GM19043 (cell line): Measurements from ENCODE around the gene METTL5.
A peak's percentile ranks its signal among the peaks of the same experiment; 100 is the strongest.
"Not testable (repeated sequence)": the region's sequence is repeated elsewhere in the genome, so short reads cannot be mapped to it uniquely, and the experiment has no call there.

ENCODE experiments used
- ATAC-seq: cut with Tn5 transposase; IDR thresholded peaks from one replicate; pipeline ENCODE4 v1.9.1; 2021; ENCODE audit warnings: low read depth; ENCODE audit not compliant: unreplicated experiment

Gene METTL5

DNA sequence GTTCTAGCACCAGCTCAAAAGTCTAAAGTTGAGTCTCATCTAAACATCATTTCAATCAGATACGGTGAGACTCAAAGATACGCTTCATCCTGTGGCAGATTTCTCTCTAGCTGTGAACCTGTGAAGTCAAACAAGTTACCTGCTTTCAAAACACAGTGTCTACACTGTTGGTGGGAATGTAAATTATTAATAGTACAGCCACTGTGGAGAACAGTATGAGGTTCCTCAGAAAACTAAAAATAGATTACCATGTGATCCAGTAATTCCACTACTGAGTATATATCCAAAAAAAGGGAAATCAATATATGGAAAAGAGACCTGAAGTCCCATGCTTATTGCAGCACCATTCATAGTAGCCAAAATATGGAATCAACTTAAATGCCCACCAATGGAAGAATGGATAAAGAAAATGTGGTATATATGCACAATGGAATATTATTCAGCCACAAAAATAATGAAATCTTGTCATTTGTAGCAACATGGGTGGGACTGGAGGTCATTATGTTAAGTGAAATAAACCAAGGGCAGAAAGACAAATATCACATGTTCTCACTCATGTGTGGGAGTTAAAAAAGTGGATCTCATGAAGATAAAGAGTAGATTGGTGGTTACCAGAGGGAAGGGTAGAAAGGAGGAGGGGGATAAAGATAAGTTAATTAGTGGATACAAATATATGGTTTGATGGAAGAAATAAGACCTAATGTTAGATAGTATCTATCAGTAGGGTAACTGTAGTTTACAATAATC, 14.2 kb upstream of the METTL5 start:
- no peak for ATAC-seq

DNA sequence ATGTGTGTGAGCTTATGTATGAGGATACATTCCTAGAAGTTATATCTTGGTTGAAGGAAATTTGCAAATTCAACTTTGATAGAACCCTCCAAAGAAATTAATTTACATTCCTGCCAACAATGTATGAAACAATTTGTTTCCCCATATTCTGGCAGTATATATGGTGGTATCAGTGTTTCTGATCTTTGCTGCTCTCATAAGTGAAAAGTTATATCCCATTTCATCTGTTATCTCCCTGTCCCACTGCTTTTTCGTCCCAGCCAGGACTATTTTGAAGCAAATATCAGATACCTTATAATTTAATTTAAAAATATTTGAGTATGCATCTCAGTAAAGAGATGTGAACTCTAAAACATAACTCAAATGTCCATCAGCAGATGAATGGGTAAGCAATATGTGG, 9.7 kb upstream of the METTL5 start:
- no peak for ATAC-seq

DNA sequence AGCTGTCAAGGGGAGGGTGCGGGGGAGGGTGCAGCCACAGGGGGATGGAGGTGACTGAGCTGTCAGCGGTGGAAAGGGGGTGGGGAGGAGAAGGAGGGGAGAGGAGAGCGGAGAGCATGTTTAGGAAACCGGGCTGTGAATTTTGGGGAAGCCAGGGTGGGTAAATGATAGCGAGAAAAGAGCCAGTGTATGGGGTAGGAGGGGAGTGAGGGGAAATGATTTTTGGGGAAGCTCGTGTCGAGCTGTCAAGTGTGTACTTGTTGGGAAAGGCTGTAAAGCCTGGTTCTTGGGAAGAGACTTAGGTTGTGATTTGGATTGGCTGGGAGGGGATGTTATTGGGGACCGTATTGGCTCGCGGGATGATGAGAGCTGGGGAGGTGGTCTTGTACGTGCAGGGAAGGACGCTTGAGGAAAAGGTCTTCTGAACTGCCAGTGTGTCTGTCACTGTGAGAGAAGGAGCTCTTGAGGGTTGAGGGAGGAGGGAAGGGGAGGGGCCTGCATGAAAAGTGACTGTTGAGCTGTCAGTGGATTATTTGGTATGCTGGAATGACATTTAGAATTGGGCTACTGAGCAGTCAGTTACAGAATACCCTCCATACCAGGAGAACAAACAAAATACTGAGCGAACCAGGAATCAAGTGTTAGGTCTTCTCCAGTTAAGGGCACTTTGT, 3.6 kb upstream of the METTL5 start:
- ATAC-seq, result no peak

DNA sequence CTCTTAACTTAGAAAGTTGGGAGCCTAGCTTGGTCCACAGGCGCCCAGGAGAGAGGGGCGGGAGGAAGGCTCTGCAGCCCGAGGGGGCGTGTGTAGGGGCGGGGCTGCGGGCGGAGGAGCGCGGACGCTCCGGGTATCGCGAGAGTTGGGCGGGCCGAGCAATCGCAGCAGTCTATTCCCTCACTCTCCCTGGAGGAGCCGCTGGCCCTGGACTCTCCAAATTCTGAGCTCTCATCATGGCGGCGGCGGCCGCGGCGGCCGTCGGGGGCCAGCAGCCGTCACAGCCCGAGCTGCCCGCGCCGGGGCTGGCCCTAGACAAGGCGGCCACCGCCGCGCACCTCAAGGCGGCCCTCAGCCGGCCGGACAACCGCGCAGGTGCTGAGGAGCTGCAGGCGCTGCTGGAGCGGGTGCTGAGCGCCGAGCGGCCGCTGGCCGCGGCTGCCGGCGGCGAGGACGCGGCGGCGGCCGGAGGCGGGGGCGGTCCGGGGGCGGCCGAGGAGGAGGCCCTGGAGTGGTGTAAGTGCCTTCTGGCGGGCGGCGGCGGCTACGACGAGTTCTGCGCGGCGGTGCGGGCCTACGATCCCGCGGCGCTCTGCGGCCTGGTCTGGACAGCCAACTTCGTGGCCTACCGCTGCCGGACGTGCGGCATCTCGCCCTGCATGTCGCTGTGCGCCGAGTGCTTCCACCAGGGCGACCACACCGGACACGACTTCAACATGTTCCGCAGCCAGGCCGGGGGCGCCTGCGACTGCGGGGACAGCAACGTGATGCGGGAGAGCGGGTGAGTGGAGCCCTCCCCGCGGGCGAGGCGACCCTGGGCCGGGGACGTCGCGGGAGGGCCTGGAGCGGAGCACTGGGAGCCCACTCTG, 2.8 kb upstream of the METTL5 start, which contains the start of gene UBR3:
UBR3 (plus strand) TSS at position 183 of the 869 bp plus-strand sequence; CDS start at position 237, 54 bp downstream.
- ATAC-seq, result peak; percentile 79

DNA sequence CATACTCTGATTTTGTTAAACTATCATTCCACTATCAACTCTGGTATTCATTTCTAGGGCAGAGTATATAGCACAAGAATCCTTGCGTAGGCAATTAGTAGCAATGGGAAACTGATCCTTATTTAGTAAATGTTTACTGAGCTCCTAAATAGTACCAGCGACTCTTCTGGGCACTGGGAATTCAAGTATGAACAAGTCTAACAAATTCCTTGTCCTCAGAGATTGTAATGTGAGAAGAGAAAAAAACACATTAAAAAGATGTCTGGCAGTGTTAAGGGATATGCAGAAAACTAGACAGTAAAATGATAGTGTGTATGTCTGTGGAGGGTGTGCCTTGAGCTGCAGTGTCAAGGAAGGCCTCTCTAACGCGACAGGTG, 721 bp downstream of the METTL5 start:
- no peak for ATAC-seq

DNA sequence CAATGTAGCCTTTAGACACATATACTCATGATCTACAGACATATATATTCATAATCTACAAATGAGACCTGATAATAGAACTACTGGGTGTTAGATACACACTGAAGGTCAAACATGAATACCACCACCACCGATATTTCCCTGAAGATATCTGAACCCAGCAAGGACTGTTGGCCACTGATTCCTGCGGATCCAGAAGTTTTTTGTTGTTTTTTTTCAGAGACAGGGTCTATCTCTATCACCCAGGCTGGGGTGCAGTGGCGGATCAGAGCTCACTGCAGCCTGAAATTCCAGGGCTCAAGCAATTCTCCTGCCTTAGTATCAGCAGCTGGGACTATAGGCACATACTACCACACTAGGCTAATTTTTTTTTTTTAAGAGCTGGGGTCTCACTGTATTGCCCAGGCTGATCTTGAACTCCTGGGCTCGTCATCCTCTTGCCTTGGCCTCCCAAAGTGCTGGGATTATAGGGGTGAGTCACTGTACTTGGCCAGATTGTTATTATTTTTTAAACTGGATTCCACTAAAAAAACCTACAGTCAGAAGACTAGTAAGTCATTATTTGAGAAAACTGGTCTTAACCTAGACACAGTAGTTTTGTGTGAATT, 1.8 kb downstream of the METTL5 start:
- ATAC-seq, result no peak

DNA sequence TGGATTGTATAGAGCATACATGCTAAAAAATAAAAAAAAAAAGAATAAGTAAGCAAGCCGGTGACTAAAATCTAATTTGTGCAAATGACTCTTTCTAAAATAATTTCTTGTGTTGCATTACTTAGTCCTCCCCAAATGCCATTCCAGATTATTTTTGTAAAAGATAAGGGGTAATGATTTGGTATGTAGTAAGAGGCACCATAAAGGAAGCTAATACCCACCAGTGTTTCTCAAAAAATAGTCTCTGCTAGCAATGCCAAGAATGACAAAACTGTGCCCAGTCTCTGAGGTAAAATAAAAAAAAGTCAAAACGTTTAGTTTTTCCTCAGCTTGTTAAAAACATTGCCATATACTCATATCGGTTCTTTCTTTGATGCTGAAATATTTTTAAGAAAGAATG, 2.7 kb downstream of the METTL5 start:
- ATAC-seq, result no peak

DNA sequence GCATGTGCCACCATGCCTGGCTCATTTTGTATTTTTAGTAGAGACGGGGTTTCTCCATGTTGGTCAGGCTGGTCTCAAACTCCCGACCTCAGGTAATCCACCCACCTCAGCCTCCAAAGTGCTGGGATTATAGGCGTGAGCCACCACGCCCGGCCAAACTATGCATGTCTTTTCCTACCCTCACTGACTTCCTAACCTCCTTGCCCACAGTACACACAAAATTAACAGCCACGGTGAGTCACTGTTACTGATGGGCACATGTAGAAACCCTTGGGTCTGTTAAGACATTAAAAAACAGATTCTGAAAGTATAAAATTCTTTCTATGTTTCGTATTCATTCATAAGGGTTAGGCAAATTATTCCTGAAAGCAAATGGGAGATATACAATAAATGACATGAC, 4.6 kb downstream of the METTL5 start:
- not testable (repeated sequence) for ATAC-seq

DNA sequence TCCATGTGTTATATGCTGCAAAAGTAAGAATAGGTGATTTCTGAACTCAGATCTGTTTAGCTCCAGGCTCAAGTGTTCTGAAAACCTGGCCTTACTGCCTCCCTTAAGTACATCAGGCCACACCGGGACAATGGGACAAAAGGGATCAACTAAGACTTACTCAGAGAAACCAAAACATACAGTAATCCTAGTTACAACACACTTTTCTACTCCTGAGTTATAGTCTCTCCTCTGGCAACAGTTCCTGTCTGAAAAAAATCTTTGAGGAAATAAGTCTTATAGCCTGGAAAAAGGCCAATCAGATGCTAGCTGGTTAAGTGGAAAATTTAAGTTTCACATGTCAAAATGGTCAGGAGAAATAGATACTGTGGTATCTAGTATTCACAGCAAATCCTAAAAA, 5.6 kb downstream of the METTL5 start:
- no peak for ATAC-seq

DNA sequence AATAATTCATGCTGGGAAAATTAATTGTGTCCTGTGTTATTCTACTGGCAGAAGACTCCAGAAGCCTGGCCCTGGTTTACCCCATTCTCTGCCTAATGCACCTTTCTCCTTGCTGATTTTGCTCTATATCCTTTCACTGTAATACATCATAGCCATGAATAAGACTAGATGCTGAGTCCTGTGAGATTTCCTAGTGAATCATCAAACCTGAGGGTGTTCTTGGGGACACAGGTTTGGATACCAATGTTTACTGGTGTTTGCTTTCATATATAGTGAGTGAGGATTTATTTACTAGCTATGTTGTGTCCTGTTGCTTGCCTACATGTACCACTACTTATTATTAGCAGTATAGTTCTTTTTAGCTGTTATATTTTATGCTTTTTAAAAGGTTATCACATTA, 6.5 kb downstream of the METTL5 start:
- no peak for ATAC-seq

DNA sequence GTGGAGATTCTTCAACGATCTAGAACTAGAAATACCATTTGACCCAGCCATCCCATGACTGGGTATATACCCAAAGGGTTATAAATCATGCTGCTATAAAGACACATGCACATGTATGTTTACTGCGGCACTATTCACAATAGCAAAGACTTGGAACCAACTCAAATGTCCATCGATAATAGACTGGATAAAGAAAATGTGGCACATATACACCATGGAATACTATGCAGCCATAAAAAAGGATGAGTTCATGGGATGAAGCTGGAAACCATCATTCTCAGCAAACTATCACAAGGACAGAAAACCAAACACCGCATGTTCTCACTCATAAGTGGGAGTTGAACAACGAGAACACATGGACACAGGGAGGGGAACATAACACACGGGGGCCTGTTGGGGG, 7.3 kb downstream of the METTL5 start:
- not testable (repeated sequence) for ATAC-seq

DNA sequence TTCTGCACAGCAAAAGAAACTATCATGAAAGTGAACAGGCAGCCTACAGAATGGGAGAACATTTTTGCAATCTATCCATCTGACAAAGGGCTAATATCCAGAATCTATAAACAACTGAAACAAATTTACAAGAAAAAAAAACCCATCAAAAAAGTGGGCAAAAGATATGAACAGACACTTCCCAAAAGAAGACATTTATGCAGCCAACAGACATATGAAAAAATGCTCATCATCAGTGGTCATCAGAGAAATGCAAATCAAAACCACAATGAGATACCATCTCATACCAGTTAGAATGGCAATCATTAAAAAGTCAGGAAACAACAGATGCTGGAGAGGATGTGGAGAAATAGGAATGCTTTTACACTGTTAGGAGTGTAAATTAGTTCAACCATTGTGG, 7.7 kb downstream of the METTL5 start:
- ATAC-seq, result not testable (repeated sequence)

DNA sequence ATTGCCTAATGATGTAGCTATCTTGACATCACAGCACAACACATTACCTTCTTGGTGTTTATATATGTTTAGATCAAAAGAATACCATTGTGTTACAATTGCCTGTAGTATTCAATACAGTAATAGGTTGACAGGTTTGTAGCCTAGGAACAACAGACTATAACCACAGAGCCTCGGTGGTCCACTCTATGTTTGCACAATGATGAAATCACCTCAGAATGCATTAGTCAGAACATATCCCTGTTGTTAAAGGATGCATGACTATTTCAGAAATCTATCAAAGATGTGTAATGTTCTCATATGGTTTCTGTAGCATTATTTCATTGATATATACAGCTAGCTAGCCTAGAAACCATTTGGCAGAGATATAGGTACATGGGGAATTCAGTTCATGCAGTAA, 8.9 kb downstream of the METTL5 start:
- ATAC-seq, result no peak

DNA sequence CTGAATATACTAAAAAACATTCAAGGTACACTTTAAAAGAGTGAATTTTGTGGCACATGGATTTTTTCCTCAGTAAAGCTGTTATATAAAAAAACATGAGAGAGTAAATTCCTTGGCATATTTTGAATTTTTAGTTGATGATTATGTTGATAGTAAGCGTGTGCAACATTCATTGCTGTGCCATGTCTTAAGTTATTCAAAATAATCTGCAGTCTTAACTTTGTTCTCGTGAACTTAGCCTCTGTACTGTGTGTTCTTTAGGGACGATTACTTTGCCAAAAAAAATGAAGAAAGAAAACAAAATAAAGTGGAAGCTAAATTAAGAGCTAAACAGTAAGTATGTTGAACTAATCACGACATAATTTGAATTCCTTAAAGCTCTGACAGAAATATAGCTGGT, 16.5 kb downstream of the METTL5 start:
- ATAC-seq, result no peak

DNA sequence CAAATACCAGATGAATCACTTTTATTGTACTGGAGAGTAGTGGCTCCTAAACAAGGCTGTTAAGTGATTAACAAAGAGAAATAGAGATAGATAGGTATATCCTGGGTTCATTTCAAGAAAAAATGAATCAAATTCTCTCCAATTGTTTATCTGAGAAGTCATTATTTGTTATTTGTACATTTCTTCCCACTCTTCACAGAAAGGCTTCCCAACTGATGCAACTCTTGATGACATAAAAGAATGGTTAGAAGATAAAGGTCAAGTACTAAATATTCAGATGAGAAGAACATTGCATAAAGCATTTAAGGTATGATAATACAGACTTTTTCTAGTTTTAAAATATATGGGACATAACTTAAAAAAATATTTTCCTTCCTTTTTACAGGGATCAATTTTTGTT, 18.1 kb downstream of the METTL5 start:
- no peak for ATAC-seq

DNA sequence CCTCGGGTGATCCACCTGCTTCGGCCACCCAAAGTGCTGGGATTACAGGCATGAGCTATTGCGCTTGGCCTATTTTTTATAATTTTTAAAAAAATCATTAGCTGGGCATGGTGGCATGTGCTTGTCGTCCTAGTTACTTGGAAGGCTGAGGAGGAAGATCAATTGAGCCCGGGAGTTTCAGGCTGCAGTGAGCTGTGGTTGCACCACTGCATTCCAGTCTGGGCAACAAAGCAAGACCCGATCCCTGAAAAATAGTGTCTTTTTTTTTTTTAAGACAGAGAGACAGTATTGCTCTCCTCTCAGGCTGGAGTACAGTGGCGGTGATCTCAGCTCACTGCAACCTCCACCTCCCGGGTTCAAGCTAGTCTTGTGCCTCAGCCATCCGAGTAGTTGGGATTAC, 21.2 kb downstream of the METTL5 start:
- no peak for ATAC-seq

DNA sequence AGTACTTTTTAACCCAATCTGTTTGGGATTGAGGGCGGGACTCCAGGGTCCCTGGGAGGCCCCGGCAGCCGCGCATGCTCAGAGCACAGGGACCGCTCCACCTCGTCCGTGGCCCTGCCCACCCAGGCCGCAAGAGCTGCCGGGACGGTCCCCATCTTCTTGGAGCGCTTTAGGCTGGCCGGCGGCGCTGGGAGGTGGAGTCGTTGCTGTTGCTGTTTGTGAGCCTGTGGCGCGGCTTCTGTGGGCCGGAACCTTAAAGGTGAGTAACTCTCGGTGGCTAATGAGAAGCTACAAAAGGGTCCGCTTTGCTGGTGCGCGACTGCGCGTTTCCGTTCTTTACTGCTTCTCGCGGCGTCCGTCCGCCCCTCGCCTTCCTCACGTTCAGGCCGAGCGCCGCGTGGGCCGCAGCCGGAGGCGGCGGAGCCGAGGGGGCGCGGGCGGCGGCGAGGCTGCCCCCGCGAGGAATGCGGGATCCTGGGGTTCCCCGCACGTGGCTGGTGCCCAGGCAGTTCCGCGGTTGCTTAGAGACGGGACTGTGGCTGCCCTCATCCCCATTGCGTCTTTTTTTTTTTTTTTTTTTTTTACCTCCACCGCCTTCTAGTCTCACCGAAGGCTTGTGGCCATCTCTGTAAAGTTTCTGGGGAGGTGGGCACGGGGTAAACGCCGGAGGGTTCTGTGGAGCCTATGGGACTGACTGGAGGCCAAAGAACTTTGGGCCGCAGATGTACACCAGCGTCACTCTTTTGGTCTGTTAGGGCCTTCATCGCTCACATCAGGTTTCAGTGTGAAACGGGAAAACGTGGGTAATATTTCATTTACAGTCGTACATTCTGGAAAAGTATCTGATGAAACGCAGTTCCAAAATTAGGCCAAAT, 25.8 kb downstream of the METTL5 start, which contains the start of gene SSB:
SSB (plus strand) TSS at position 154 of the 875 bp plus-strand sequence. CDS start 2,090 bp downstream, outside the sequence.
- ATAC-seq, result peak; percentile 98

DNA sequence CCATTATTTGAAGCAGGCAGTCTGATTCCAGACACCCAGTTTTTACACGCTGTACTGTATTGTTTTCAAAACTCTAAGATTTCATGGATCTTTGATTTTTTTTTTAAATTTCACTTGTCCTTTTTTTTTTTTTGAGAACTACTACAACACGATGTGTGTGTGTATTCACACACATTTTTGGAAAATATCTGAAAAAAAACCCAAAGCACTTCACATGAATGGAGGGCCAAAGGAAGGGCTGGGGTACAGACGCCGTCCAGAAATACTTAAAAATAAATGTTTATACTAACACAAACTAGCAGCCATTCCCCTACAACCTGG, 26.3 kb downstream of the METTL5 start:
- ATAC-seq, result no peak

DNA sequence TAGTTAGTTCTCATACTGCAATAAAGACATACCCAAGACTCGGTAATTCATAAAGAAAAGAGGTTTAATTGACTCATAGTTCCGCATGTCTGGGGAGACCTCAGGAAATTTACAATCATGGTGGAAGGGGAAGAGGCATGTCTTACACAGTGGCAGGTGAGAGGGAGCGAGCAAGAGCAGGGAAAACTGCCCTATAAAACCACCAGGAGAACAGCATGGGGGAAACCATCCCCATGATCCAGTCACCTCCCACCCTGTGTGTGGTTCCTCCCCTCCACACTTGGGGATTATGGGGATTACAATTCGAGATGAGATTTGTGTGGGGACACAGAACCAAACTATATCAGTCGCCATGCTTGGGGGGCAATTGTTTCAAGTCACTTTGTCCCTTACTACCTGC, 27.1 kb downstream of the METTL5 start:
- ATAC-seq, result no peak

DNA sequence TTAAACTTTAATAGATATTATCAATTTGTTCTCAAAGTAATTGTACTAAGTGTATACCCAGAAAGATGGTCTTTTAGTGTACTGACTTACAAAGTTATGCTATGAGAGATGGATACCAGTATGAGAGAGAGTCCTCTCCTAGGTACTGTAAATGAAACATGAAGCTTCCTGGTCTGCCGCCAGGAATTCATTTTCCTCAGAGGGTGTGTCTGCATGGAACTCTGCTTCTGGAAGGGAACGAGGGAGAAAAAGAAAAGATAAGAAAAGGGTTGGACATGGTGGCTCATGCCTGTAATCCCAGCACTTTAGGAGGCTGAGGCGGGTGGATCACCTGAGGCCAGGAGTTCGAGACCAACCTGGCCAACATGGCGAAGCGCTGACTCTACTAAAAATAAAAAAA, 28.3 kb downstream of the METTL5 start:
- ATAC-seq, result no peak
